ENCODE data around the gene ASAP2. TPM values are rescaled to one million over a fixed set of nuclear protein-coding genes. Genes with fewer than 3 reads are reported as not detected.
A peak's percentile ranks its signal among the peaks of the same experiment; 100 is the strongest.

ASAP2 gene
- total RNA-seq, 1 donor from 2014 or later: 45.6 TPM

DNA sequence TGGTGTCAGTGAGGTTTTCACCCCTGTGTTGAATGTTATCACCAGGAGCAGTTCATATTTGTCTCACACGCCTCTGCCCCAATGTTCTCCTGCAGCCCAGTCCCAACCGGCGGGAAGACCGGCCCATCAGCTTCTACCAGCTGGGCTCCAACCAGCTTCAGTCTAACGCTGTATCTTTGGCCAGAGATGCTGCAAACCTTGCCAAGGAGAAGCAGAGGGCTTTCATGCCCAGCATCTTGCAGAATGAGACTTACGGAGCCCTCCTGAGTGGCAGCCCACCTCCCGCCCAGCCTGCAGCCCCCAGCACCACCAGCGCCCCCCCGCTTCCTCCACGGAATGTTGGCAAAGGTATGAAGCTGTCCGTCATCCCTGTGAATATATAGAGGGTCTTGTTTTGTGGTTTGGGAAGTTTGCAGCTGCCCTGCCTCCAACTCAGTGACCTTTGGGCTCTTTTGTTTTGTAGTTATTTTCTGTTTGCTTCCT lies 181.6 kb downstream of the ASAP2 start:
- peaks cover 11% of the 10 kb centered on the region for H3K4me1 Mint-ChIP-seq (ENCODE audit: unreplicated experiment)
- H3K4me3 Mint-ChIP-seq: no peak overlapping the region
- no peak overlapping the region for H3K27ac Mint-ChIP-seq
- no peaks in the 10 kb centered on the region for H3K27me3 Mint-ChIP-seq
- H3K36me3 Mint-ChIP-seq: peaks cover 11% of the 10 kb centered on the region
- TF ChIP-seq, protein P1, sequence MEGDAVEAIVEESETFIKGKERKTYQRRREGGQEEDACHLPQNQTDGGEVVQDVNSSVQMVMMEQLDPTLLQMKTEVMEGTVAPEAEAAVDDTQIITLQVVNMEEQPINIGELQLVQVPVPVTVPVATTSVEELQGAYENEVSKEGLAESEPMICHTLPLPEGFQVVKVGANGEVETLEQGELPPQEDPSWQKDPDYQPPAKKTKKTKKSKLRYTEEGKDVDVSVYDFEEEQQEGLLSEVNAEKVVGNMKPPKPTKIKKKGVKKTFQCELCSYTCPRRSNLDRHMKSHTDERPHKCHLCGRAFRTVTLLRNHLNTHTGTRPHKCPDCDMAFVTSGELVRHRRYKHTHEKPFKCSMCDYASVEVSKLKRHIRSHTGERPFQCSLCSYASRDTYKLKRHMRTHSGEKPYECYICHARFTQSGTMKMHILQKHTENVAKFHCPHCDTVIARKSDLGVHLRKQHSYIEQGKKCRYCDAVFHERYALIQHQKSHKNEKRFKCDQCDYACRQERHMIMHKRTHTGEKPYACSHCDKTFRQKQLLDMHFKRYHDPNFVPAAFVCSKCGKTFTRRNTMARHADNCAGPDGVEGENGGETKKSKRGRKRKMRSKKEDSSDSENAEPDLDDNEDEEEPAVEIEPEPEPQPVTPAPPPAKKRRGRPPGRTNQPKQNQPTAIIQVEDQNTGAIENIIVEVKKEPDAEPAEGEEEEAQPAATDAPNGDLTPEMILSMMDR (conservative IDR thresholded peaks at IDR 0.05): no peak
- no peak for DNase-seq (ENCODE audit: extremely low spot score, unreplicated experiment)
- H3K9me3 Mint-ChIP-seq: no peaks in the 10 kb centered on the region

DNA sequence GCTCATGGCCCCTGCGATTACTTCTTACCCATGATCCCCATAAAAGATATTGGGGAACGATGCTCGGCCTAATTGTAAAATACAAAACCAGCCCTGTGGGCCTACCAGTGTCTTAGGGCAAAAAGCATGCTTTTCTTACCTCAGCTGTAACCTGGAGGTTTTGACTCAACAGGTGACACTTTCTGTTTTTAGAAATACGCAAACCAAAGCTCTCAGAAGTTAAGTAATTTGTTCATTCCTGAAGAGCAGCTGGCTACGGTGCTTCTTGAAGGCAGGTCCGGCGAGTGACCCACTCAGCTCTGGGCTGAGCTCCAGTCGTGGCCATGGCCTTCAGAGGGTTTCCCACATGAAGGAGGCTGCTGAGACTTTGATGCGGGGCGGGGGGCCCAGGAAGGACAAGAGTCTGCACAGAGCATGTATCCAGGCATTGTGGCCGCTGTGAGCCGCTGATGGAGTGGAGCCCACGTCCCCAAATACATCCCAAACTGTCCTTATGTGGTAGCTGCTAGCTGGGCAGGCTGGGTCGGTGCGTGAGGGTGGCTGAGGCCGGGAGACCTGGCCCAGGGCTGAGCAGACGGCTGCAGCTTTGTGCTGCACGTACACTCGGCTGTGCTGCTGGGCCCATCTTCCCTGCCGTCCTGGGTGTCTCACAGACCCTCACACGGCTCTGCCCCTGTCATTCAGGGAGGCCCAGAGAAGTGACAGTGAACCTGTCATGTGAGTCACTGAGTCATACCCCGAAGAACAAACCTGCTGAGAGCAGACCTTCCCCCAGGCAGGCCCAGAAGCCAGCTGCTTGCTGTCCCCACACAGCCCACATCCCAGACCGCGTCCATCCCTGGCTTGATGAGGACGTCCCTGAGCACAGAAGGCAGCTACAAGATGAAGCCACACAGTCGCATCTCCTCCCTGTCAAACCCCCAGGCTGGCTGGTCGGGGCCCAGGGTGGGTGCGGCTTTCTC lies 182.6 kb downstream of the ASAP2 start:
- no peak for DNase-seq (ENCODE audit: extremely low spot score, unreplicated experiment)
- no peaks in the 10 kb centered on the region for H3K9me3 Mint-ChIP-seq
- H3K4me3 Mint-ChIP-seq: no peak overlapping the region
- peaks cover 11% of the 10 kb centered on the region for H3K4me1 Mint-ChIP-seq (ENCODE audit: unreplicated experiment)
- TF ChIP-seq, protein P1 (conservative IDR thresholded peaks at IDR 0.05): no peak
- peaks cover 6% of the 10 kb centered on the region for H3K36me3 Mint-ChIP-seq
- no peaks in the 10 kb centered on the region for H3K27me3 Mint-ChIP-seq
- H3K27ac Mint-ChIP-seq: no peak overlapping the region

DNA sequence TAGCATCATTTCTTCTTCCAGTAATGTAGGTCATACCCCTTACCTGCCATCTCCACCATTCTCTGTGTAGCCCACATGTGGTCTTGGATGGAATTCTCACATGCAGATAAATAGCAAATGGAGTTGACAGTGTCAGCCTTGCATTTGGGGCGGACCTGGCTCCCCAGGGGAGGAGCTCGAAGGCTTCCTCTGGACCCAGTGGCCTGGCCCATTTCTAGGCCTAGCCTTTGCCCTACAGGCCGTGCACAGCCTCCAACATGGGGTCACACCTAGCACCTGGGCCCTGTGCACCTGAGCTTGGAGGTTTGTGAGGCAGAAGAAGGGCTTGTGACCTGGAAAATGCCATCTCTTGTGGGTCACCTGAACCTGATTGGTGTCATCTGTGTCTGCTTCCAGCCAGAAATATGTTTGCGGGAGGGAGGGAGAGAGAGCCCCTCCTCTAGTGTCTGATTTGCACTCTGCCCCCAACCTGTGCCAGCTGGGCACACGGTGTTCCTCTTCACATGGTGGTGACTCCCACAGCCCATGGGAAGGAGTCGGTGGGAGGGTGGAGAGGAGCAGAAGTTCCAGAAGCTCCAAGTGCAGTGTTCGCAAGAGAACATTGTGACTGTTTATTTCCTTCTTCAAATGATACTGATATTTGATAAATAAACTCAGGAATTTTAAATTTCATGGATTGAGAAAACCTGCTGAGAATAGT lies 183.7 kb downstream of the ASAP2 start:
- TF ChIP-seq, protein P1 (conservative IDR thresholded peaks at IDR 0.05): no peak
- Mint-ChIP-seq H3K9me3 (no peaks in the 10 kb centered on the region), H3K27me3 (no peaks in the 10 kb centered on the region), H3K4me3 (no peak overlapping the region), H3K27ac (no peak overlapping the region), H3K4me1 (ENCODE audit: unreplicated experiment) (peaks cover 11% of the 10 kb centered on the region), H3K36me3 (peaks cover 6% of the 10 kb centered on the region)
- DNase-seq (ENCODE audit: extremely low spot score, unreplicated experiment): no peak

- no peak for DNase-seq (ENCODE audit: extremely low spot score, unreplicated experiment)
- Mint-ChIP-seq H3K4me3 (no peak overlapping the region), H3K9me3 (no peaks in the 10 kb centered on the region), H3K36me3 (peaks cover 6% of the 10 kb centered on the region), H3K27ac (no peak overlapping the region), H3K4me1 (ENCODE audit: unreplicated experiment) (peaks cover 11% of the 10 kb centered on the region), H3K27me3 (no peaks in the 10 kb centered on the region)
- TF ChIP-seq, protein P1 (conservative IDR thresholded peaks at IDR 0.05): no peak
These were observed 184.4 kb downstream of the ASAP2 start for GRCh38 chr2:9390991-9391390.

DNA sequence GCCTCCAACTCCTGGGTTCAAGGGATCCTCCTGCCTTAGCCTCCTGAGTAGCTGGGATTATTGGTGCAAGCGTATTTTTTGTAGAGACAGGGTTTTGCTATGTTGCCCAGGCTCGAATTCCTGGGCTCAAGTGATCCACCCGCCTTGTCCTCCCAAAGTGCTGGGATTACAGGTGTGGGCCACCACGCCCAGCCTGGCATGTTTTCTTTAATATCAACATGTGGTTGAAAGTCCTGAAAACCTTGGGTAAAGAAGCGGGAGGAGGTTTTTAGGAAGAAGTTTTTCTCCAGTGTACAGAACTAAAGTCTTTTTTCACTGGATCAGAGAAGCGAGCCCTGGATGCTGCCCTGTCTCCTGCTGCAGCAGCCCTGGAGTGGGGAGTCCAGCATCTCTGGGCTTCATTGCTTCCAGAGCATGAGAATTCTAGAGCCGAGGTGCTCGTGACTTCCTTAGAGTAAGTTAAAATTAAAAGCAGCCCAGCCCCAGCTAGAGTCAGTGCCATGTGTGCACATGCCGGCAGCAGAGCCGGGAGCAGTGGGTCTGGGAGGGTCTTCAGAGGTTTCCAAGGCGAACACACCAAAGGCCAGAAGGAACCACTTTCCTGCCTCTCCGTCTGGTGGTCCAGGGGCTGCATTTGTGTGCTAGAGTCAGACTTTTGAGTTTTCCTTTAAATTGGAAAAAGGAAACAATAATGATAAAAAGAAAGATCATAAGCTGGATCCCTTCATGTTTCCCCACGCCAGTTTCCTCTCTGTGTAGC lies 185.5 kb downstream of the ASAP2 start:
- Mint-ChIP-seq H3K4me3 (no peak overlapping the region), H3K27me3 (no peaks in the 10 kb centered on the region), H3K36me3 (peaks cover 6% of the 10 kb centered on the region), H3K27ac (peak overlapping the region; percentile 31), H3K9me3 (no peaks in the 10 kb centered on the region), H3K4me1 (ENCODE audit: unreplicated experiment) (peaks cover 11% of the 10 kb centered on the region)
- DNase-seq (ENCODE audit: extremely low spot score, unreplicated experiment): no peak
- TF ChIP-seq, protein P1 (conservative IDR thresholded peaks at IDR 0.05): no peak

All from type B pancreatic cell (in vitro differentiated cells).